ENCODE measurements around the gene CRYL1.

Gene CRYL1

DNA sequence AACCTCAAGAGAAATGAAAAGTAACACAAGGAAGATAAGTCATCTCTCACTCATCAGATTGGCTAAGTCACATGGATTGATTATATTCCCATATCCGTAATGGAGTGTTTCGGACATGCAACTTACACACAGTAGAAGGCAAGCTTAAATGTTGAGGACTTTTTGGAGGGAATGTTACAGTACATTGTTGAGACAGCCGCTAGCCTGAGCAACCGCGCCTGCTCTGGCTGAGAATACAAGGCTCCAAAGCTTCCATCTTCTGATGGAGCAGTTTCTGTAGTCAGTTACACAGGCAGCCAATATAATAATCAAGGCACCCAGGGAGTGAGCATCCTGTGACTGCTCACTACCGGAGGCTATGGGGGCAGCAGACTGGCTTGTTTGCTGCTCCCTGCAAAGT is 1.0 kb upstream of the CRYL1 start:
- no peak for ATAC-seq

DNA sequence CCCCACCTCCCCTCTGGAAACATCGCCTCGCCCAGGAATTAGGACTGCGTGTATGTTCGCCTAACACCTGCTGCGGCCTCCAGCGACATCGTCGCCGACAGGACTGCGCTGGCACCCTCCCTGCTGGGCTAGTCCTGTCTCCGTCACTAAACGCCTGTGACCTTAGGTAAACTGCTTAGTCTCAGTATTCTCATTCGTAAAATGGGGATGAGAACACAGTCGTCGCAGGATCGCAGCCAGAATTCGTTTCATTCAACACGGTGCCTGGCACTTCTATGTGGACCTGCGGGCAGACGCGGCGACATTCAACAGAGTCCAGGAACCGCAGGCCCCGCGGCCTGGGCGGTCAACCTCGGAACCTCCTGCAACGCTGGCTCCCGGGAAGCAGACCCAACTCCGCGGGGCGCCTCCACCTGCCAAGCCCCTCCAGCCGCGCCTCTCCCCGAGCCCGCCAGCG is 485 bp downstream of the CRYL1 start:
- peak in 1 of 2 donors; percentile 2 for ATAC-seq

DNA sequence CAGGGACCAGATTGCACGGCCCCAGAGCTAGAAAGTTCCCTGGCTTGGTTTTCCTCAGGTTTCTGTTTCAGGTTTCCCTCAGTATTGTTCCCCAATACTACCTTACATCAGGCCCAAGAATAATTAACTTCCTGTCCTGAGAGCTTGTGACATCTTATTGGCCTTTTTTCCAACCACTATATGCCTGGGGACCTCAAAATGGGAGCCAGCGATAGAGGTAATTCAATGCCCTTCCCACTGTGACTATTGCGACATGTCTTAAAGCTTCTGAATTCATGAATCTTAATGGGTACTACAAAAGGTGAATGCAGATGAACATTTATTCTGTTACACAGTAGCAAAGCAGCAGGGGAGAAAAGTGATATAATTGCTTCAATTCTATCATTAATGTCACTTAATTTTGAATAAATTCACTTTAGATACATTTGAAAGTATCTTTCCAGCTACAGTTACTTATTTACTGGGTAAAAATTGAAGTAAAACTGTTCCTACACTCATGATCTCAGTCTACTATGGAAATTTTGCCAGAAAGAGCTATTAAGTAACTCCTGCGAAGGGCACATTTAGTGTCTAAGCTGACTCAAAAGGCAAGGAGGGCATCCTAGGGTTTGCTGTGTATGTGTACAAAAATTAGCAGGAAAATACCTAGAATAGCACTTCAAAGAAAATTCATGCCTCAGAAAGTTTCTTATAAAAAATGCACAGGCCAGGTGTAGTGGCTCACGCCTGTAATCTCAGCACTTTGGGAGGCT is 4.1 kb downstream of the CRYL1 start:
- ATAC-seq: no peak

DNA sequence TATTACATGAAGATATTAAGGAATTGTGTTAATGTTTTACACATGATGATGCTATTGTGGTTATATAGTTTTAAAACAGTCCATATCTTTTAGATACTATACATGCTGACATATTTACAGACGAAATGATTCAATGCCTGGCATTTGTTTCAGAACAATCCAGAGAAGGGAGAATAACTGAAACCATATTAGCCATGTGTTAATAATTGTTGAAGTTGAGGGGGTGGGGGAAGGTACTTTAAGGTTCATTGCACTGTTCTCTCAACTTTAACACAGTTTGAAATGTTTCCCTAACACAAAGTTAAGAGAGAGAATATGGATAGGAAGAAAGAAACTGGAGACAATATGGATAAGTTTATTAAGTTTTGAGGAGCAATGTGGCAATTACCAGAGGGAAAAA is 5.8 kb downstream of the CRYL1 start:
- no peak for ATAC-seq

DNA sequence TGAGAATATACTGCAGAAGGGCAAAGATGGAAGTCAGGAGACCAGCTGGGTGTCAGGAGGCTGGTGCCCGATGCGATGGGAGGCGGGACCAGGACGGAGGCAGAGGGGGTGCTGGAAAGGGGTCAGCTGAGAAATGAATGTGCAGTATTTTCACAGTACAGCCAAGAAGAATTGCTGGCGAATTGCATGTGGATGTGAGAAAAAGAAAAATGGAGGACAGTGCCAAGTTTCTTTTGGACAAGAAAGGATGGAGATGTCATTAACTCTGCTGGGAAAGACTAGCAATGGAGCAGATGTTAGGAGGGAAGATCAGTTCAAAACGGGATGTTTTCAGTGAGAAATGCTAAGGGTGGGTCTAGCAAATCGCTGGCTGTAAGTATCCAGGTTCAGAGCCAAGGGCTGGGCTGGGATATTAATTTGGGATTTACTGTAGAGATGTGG is 7.0 kb downstream of the CRYL1 start:
- ATAC-seq: no peak

DNA sequence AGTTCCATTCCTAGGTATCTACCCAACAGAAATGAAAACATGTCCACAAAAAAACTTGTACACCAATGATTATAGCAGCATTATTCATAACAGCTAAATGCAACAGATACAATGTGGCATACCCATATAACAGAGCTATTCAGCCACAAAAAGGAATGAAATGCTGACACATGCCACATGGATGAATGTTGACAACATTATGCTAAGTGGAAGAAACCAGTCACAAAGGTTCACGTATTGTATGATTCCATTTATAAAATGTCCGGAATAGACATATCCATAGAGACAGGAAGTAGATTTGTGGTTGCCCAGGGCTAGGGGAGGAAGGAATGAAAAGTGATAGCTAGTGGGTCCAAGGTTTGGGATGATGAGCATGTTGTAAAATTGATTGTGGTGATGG is 10.8 kb downstream of the CRYL1 start:
- ATAC-seq: no peak

DNA sequence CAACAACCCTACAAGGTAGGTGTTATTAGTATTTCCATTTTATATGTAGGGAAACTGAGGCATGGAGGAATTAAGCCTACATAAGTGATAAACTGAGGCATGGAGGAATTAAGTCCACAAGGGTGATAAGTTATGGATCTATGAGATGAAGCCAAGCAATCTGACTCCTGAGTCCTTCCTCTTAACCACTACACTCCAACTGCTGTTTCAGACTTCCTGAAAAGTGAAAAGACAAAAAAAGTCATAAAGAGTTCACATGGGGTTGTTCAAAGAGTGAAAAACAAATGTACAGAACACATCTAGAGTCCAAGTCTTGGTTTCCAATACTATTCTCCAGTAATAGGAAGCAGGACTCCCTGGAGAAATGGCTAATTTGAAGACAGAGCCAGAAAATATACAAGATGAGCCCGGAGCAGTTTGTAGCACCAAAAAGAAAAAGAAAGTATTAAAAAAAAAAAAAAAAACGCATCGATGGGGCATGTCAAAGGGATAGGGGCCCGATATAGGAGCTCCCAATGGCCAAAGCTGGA is 12.1 kb downstream of the CRYL1 start:
- ATAC-seq: no peak

DNA sequence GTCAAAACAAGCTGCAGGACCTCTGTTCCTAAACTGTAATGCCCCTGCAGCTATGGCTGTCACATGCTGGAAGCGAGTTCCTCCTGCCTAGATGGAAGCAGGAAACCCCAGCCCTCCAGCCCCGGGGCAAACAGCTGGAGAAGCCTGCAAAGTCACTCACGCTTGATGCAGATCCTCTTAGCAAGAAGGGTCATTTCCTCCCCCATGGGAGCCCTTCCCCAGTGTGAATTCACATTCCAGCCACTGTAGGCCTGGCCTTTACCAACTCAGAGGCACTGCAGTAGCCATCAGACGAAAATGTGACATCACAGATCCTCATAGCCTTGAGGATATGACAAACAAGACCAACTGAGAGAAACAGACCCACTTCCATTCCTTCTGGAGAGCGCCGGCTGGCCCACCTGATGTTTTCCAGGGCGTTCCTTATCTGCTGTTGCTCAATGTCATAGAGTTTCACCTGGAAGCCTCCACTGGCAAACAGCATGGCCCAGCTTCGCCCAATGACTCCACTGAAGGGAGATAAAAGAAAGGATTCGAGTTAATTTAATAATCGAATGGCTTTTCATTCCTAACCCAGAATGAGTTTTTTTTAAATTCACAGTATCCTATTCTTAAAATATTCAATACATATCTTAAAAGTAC is 13.5 kb downstream of the CRYL1 start:
- ATAC-seq: no peak

DNA sequence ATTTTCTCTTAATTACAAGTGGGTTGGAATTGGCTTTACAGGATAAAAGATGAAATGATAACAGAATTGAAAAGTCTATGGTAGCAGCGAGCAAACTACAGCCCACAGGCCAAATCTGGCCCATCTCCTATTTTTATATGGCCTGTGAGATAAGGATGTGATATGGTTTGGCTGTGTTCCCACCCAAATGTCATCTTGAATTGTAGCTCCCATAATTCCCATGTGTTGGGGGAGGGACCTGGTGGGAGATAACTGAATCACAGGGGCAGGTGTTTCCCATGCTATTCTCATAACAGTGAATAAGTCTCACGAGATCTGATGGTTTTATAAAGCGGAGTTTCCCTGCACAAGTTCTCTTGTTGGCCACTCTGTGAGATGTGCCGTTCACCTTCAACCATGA is 19.0 kb downstream of the CRYL1 start:
- ATAC-seq: no peak

DNA sequence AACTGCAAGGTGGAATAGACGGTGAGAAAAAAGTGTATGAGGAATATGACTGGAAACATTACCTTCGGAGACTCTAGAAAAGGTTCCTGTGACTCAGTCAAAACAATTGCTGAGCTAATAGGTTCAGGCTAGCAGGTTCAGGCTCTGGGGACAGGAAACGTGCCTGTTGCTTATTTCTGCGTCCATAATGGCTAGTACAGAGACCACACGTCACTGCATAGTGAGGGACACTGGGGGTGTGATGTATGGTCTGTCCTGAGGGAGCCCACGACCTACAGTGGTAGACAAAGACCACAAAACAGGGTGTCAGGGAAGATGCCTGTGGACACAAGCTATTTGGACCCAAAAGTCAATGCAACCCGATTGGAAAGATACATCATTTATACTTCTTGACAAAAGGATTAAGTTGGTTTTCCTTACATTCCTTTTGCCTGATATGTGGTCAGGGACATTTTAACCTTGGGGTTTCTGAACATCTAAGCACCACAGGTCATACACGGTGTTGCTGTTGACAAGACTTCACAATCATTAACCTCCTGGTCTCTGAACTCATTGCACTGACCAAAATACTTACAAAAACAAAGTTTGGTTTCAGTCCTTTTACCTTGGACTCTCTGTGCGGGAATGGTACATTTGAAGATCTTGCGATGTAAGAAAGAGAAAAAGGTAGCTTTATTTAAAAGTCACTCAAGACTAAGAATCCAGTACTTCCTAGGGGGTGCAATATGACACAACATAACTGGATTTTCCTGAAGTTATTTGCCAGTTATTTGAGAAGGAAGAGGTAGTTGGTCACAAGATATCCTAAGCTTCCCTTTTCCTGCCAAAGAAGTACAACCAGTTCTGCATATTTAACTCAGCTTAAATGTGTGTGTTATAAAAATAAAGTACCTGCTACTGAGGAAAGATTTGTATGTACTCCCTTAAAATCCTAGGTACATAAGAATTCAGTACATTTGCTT is 20.0 kb downstream of the CRYL1 start:
- no peak for ATAC-seq

DNA sequence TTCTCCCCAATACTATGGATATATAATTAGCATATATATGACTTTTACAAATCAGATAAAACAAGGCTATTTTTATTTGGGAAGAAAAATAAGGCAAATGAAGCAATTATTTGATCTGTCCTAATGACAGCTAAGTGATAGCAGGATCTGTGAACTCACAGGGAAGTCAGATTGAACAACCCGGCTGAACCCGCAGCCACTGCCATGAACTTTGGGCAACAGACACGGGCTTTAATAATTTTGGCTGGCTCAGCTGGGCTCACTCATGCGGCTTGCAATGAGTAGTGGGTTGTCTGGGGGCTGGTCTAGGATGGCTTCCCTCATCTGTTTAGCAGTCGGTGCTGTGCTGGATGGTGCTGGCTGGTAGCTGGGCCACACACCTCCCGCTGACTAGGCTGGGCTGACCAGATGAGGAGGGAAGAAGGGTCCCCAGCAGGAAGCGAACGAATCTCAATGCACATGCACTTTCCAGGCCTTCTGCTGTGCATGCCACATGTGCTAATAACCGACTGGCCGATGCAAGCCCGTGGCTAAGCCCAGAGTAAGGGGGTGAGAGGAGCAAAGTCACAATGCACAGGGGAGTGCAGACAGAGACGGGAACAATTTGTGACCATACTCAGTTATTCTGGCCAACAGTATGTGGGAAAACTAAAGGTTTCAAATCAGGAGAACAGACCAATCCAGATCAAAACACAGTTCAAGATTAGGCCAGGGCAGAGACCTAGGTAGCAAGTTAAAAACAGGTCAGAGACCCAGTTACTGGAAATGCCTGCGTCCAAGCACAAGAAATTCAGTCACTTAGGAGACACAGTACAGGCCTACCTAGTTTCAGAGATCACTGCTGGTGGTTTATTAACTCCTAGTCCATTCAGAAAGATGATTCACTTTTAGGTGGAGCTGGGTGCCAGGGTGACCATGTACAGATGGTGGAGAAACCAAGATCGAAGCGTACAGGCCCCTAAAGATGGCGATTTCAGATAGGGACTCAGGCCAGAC is 22.3 kb downstream of the CRYL1 start:
- ATAC-seq: no peak

DNA sequence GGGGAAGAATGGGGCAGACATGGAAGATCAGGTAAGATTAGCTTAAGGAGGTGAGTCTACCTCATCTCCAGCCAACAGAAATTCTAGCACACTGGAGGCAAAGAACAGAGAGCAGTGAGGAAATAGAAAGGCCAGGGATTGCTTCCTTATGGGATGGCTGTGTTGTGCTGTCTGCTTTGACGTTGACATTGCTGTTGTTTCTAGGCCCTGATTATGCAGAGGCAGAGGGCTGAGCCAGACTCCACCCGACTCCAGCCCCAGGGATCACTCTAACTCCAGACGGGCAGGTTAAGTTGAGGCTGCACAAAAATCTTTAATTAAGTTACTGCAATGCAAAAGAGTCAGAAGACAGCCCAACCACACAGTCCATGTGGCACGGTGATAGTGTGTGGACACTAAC is 24.1 kb downstream of the CRYL1 start:
- no peak for ATAC-seq

DNA sequence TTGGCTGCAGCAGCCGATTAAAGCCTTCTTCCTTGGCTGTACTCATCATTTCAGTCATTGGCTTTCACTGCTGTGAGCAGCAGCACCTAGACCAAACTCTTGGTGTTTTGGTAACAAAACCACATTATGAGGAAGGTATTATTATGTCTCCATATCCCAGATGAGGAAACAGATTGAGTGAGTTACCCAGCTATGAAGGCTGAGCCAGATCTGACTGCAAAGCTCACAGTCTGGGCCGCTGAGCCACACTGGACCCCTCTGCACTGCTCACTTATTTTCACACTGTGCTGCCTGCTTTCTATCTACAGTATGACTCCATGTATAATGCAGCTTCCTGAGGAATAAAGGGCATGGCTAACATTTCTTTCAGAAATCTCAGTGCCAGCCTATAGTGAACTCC is 24.5 kb downstream of the CRYL1 start:
- no peak for ATAC-seq

DNA sequence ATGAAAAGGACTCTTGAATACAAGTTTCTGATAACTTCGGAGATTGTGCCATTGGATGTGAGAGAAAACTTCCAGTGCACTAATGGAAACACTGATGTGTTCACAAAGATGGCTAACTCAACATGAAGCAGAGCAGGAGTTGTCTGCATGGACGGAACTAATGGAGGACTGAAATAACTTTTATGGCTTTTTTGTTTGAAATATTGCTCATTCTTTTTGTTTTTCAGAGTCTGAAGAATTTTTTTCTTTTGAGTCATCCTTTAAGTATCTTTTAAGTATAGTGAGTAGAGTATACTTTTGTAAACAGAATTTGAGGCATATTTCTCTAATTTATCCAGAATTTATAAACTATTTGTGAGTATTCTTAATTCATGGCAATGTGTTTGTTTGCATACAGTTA is 25.7 kb downstream of the CRYL1 start:
- ATAC-seq: no peak

DNA sequence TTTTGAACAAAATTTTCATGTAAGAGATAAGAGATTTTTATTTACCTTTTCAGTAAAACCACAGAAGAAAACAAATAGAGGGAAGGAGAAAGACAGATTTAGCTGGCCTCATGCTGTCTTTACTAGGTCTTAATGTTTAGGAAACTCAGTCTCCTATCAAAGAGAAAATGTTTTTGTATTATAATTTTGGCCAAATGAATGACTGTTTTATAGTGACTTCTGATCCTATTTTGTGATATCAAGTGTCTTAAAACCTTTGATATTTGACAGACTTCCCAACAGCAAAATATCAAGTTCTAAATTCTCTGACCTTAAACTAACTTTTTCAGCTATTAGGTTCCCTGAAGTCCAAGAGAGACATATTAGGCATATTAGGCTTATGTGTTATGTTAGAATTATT is 27.0 kb downstream of the CRYL1 start:
- no peak for ATAC-seq

DNA sequence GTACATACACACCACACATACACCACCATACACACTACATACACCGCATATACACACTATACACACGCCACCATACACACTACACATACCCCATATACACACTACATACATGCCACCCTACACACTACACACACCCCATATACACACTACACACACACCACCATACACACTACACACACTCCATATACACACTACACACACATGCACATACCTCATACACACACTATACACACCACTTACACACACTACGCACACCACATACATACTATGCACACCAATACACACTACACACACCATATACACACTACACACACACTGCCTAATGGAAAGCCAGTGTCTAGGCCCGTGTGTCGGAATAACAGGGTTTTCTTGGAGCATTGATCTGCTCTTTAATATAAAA is 27.5 kb downstream of the CRYL1 start:
- ATAC-seq: no peak

DNA sequence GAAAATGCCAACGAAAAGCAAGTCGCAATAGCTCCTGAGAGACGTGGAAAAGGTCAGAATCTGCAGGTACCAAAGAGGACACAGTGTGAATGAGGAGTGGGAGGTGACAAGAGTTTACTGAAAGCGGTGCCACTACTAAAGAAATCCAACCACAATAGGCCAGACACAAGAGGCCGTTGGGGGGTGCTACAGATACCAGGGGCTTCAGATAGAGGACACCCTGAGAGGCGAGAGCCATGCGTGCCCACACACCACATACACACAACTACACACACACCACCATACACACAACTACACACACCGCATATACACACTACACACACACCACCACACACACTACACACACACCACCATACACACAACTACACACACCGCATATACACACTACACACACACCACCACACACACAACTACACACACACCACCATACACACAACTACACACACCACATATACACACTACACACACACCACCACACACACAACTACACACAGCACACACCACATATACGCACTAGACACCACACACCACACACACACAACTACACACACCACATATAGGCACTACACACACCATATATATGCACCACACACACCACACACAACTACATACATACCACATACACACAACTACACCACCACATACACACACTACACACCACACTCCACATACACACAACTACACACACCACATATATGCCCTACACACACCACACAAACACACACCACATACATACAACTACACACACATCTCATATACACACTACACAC is 28.5 kb downstream of the CRYL1 start:
- no peak for ATAC-seq

DNA sequence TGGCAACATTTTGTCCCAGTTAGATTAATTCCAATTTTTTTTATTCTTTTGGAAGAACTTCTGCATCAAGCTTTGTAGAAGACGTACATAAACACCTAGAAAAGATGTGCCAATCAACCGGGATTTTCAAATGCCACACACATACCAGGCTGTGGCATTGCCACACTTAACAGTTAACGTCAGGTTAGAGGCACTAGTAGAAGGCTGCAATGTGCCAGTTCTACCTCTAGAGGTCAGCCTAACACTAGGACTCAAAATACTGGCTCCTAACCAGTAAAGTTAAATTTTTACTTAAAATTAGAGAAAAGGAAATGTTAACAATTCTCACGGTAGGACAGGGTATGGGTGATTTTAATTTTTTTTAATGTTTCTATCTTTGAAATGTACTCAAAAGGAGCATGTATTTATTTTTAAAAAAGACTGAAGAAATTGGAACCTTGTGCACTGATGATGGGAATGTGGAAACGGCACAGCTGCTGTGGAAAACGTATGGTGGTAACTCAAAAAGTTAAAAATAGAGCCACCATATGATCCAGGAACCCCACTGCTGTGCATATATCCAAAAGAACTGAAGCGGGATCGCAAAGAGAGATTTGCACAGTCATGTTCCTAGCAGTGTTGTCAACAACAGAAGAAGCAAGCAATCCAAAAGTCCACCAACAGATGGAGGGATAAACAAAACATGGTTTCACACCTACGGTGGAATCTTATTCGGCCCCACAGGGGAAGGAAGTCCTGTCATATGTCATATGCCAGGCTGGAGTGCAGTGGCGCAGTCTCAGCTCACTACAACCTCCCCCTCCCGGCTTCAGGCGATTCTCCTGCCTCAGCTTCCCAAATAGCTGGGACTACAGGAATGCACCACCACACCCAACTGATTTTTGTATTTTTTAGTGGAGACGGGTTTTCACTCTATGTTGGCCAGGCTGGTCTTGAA is 30.3 kb downstream of the CRYL1 start:
- peak; percentile 58 to 65 for ATAC-seq

DNA sequence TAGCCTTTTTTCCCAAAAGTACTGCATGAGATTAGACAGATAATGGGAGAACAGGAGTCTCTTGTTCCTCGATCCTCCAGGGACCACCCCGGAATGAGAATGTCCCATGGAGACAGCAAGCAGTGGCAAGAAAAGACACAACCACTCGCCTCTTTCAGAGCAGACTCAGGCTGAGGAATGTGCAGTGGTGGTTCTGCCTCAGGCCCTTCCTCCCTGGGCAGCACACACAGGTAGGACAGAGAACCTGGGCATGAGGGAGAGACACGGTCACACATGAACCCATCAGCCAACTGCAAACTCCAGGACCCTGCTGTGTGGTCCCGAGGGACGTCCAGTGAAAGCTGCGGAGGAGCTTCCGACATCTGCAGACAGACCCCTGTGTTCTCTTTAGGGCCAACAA is 31.0 kb downstream of the CRYL1 start:
- no peak for ATAC-seq

DNA sequence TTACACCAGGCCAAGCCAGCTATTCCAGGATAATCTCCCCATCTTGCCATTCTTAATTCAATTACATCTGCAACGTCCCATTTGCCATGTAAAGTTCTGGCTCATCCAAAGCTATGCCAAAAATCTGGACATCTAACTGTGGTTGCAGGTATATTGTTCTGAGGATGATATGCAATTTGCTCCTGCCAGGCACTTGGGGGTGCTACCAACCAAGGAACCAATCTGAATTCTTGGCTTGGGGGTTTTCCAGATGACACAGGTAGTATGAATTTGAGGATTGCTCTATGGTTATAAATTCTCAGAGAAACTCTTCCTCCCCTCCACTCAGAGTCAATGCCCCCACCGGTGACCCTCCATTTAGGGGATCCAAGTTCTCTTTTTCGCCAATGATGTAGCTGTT is 33.0 kb downstream of the CRYL1 start:
- peak in 1 of 2 donors; percentile 27 for ATAC-seq
